Endothelial cell of umbilical vein (primary cell): ENCODE results near the gene SLC2A1. TPM values are rescaled to one million over a fixed set of nuclear protein-coding genes. Genes with fewer than 3 reads are reported as not detected.

Experiments
- BruUV-seq: library from RNA; stranded (reverse); fragments of 400-500 nt; replicated peaks from 2 replicates; lab custom pipeline; 2021; lab: Mats Ljungman, UMichigan
- CTCF ChIA-PET: fragments of 300-600, 350-600 bp; sonication (Branson Sonifier 250); formaldehyde crosslinking; loops from one replicate; lab custom pipeline; 2021; ENCODE audit warnings: antibody characterized with exemption, inconsistent platforms; lab: Charles Lee
- POLR2A ChIA-PET: fragments of 300-600, 350-600 bp; sonication (Branson Sonifier 250); formaldehyde crosslinking; loops from one replicate; lab custom pipeline; 2021; ENCODE audit warnings: antibody characterized with exemption, inconsistent platforms; lab: Charles Lee
- DNase-seq: peaks from one replicate; pipeline ENCODE4 v3.0.0-alpha.2; 2011; ENCODE audit warnings: low read depth, low spot score
- FAIRE-seq: peaks from 2 replicates; lab custom pipeline; 2011; peaks lifted over from hg19 to GRCh38; lab: Jason Lieb, UNC
- H2AFZ ChIP-seq: 2 replicates; pipeline ENCODE4 v1.6.0; 2012; ENCODE audit warnings: low read depth, low read length, control low read depth, inconsistent platforms
- H3K27ac ChIP-seq: 2 replicates; pipeline ENCODE4 v1.5.1; 2011; ENCODE audit warnings: low read depth, mild to moderate bottlenecking, control low read depth, low read length, moderate library complexity; ENCODE audit not compliant: insufficient read depth
- H3K27me3 ChIP-seq, 2 experiments: 2 replicates each; pipeline versions ENCODE4 v1.6.0 to v1.6.1; 2011; ENCODE audit warnings: low read length in 2 of 2, mixed read lengths in 1 of 2; ENCODE audit not compliant: control insufficient read depth in 2 of 2, insufficient read depth in 2 of 2
- H3K36me3 ChIP-seq, 2 experiments: 2 replicates in 1 of 2; 3 replicates in 1 of 2; pipeline ENCODE4 v1.5.1; 2011; ENCODE audit warnings: low read length in 2 of 2, mild to moderate bottlenecking in 1 of 2, moderate library complexity in 1 of 2; ENCODE audit not compliant: control insufficient read depth in 2 of 2, insufficient read depth in 2 of 2; ENCODE audit errors: extremely low read depth in 1 of 2
- H3K4me1 ChIP-seq: 3 replicates; pipeline ENCODE4 v1.5.1; 2011; ENCODE audit warnings: mild to moderate bottlenecking, low read length; ENCODE audit not compliant: control insufficient read depth, insufficient read depth; ENCODE audit errors: extremely low read depth
- H3K4me2 ChIP-seq: 2 replicates; pipeline ENCODE4 v1.6.1; 2011; ENCODE audit warnings: low read length, control low read depth, mixed read lengths; ENCODE audit not compliant: insufficient read depth
- H3K4me3 ChIP-seq, 3 experiments: fragments of 200-600 bp in 1 of 3; sonication (generic), shearing (Covaris generic) in 1 of 3; replicated peaks in 1 of 3; 2 replicates each; pipeline ENCODE4 v1.5.1; 2011 to 2016; ENCODE audit warnings: control low read depth in 3 of 3, low read length in 3 of 3, mild to moderate bottlenecking in 2 of 3, inconsistent platforms in 1 of 3, low read depth in 1 of 3, moderate library complexity in 1 of 3; ENCODE audit not compliant: insufficient read depth in 1 of 3
- H3K79me2 ChIP-seq: 2 replicates; pipeline ENCODE4 v1.6.0; 2012; ENCODE audit warnings: low read length, inconsistent platforms; ENCODE audit not compliant: control insufficient read depth, insufficient read depth
- H3K9ac ChIP-seq: replicated peaks from 2 replicates; pipeline ENCODE3; 2011; ENCODE audit warnings: low read length, control low read depth; ENCODE audit not compliant: insufficient read depth; ENCODE audit errors: extremely low read depth
- H3K9me1 ChIP-seq: replicated peaks from 3 replicates; pipeline ENCODE4 v1.6.0; 2011; ENCODE audit warnings: mild to moderate bottlenecking, low read length; ENCODE audit not compliant: control insufficient read depth, insufficient read depth; ENCODE audit errors: extremely low read depth
- H3K9me3 ChIP-seq: replicated peaks from 2 replicates; pipeline ENCODE4 v1.5.1; 2012; ENCODE audit warnings: low read length, inconsistent platforms; ENCODE audit not compliant: control insufficient read depth, insufficient read depth
- H4K20me1 ChIP-seq: replicated peaks from 2 replicates; pipeline ENCODE3; 2011; ENCODE audit warnings: mild to moderate bottlenecking, low read length; ENCODE audit not compliant: control insufficient read depth, insufficient read depth; ENCODE audit errors: extremely low read depth
- CTCF ChIP-seq, 2 donors: IDR thresholded peaks; 1 replicate in 1 of 2; 2 replicates in 1 of 2; pipeline ENCODE4 v1.5.1; 2011; ENCODE audit warnings: low read length in 2 of 2, mild to moderate bottlenecking in 2 of 2, moderate library complexity in 2 of 2, control low read depth in 1 of 2, inconsistent platforms in 1 of 2, low read depth in 1 of 2; ENCODE audit not compliant: insufficient read depth in 1 of 2; ENCODE audit errors: extremely low read depth in 1 of 2
- EZH2 ChIP-seq: IDR thresholded peaks from 2 replicates; pipeline ENCODE4 v1.6.1; 2012; ENCODE audit warnings: borderline replicate concordance, low read depth, mild to moderate bottlenecking, moderate library complexity, low read length, inconsistent platforms; ENCODE audit not compliant: severe bottlenecking
- FOS ChIP-seq: IDR thresholded peaks from 2 replicates; pipeline ENCODE4 v1.6.1; 2011; ENCODE audit warnings: mild to moderate bottlenecking, low read length, moderate library complexity, borderline replicate concordance; ENCODE audit not compliant: insufficient read depth
- GATA2 ChIP-seq: IDR thresholded peaks from 2 replicates; pipeline ENCODE4 v1.7.0; 2011; ENCODE audit warnings: low read depth, mild to moderate bottlenecking, moderate library complexity, mixed read lengths, low read length; ENCODE audit not compliant: insufficient read length, insufficient read depth
- JUN ChIP-seq: IDR thresholded peaks from 2 replicates; pipeline ENCODE4 v1.6.1; 2011; ENCODE audit warnings: borderline replicate concordance, low read depth; ENCODE audit not compliant: insufficient read length, insufficient read depth
- MAX ChIP-seq: IDR thresholded peaks from 2 replicates; pipeline ENCODE4 v1.6.1; 2011; ENCODE audit not compliant: insufficient read depth, insufficient read length
- MYC ChIP-seq: IDR thresholded peaks from one replicate; pipeline ENCODE4 v1.6.1; 2011; ENCODE audit warnings: mild to moderate bottlenecking, low read depth, low read length
- POLR2A ChIP-seq: IDR thresholded peaks from 2 replicates; pipeline ENCODE4 v1.6.1; 2012; ENCODE audit warnings: low read depth, mild to moderate bottlenecking, control low read depth, low read length
- POLR2AphosphoS5 ChIP-seq: IDR thresholded peaks from 2 replicates; pipeline ENCODE4 v1.6.1; 2012; ENCODE audit warnings: low read depth, mild to moderate bottlenecking, control low read depth, low read length, moderate library complexity; ENCODE audit not compliant: insufficient read depth
- dilution Hi-C: fragments of 300-500 bp; cut with MboI; formaldehyde crosslinking; loops from one replicate; pipeline ENCODE4 v1.15.0; 2019; ENCODE audit warnings: low sequenced_read_pairs; ENCODE audit not compliant: extremely low pct_ligation_motif_present
- intact Hi-C: fragments of 100-400 bp; cut with micrococcal nuclease; formaldehyde crosslinking; loops from one replicate; pipeline ENCODE4 v1.10.0; 2022
- polyA plus RNA-seq, 4 experiments: library from polyadenylated mRNA; depleted of rRNA in 3 of 4; stranded (reverse) in 3 of 4; unstranded in 1 of 4; fragments of >200 nt; gene quantifications; 2 replicates each; pipeline versions ENCODE4 v1.2.1 to v1.2.3, GENCODE V29; 2011 to 2012; ENCODE audit warnings: missing spikeins in 1 of 4
- total RNA-seq: library from RNA; stranded (reverse); gene quantifications from 2 replicates; pipeline ENCODE4 v1.2.3, GENCODE V29; 2021

The SLC2A1 gene
- total and polyA plus RNA-seq, 2 donors (not counting 3 experiments of a cell fraction or from before 2014, with no cell fraction given), result 42.2 to 46.5 TPM

- no peak overlapping the region for H2AFZ ChIP-seq
Observed at GRCh38 chr1:42966688-42967612, 8.3 kb upstream of the SLC2A1 start.

More at GRCh38 chr1:42966688-42967612, 8.3 kb upstream of the SLC2A1 start:
- no peaks in the 10 kb centered on the region for H4K20me1 ChIP-seq
- H3K27ac ChIP-seq, result no peak overlapping the region
- TF ChIP-seq POLR2AphosphoS5 (no peak), JUN (peak; percentile 29), FOS (peak; percentile 89), MYC (no peak), GATA2 (no peak), EZH2 (no peak), POLR2A (no peak), MAX (no peak), CTCF (IDR thresholded peaks at IDR 0.05; ENCODE audit: extremely low read depth in 1 of 2, insufficient read depth in 1 of 2, low read depth in 1 of 2, low read length in 2 of 2) (no peak)
- ChIA-PET CTCF (interaction anchor here (1.0 to 2.1 kb wide), 5 partner anchors 8 to 107 kb away, joined by 3 to 8 read pairs (median 4); partner anchors contain the start of gene SLC2A1), POLR2A (interaction anchor here (1.0 kb wide), 2 partner anchors 8 to 10 kb away, joined by 3 to 5 read pairs; partner anchors contain the start of gene SLC2A1)
- H3K79me2 ChIP-seq, result no peaks in the 10 kb centered on the region
- dilution Hi-C loops (no loop called here), intact Hi-C loops (no loop called here)
- FAIRE-seq (peak; percentile 67), DNase-seq (peak; percentile 45)
- no peaks in the 10 kb centered on the region for H3K36me3 ChIP-seq
- H3K4me3 ChIP-seq, result no peak overlapping the region
- no peak overlapping the region for H3K9ac ChIP-seq
- no peak overlapping the region for H3K4me2 ChIP-seq
- no peaks in the 10 kb centered on the region for H3K9me1 ChIP-seq
- BruUV-seq, result no TSS peak
- no peaks in the 10 kb centered on the region for H3K9me3 ChIP-seq
- H3K27me3 ChIP-seq, result no peaks in the 10 kb centered on the region
- peaks cover 5% of the 10 kb centered on the region for H3K4me1 ChIP-seq
